ENCODE data around the gene LYST. TPM values are rescaled to one million over a fixed set of nuclear protein-coding genes. Genes with fewer than 3 reads are reported as not detected.

Gene LYST
- total RNA-seq (2022; extraction: Qiagen RNA extraction; ENCODE audit: low read depth), result 4.7 to 6.3 TPM (median 5.4 TPM) in 5 replicates

DNA sequence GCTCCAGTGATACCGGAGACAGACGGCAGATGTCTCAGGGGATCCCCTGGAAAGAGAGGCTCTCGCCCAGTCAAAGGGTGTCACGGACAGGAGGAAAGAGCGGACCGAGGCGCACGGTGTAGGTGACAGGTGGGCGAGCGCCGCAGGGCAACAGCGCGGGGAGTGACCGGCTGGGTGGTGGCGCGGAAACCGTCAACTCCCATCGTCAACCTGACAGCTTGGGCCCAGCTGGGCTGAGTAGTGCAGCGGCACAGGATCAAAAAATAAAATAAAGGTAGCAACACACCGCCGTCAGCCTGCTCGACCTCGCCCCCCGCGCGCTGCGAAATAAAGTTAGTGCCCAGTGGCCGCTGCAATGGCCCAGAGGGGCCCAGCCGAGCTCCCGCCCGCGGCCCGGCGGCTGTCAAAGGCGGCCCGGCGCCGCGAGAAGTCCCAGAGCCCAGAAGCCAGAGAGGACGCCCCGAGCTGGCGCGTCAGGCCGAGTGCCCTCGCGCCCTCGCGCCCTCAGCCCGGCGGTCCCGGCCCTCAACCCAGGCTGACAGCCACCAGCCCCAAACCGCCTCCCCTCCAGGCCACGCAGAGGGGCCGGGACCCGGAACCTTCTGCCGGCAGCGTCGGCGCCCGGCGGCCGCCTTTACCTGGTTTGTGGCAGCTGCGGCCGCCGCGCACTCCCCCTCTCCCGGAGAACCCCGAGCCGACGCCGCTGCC is at the start of gene LYST:
Gene LYST, minus strand, starts transcription at position 702 of the 708 bp plus-strand sequence. CDS start 36,489 bp downstream, outside the sequence.

GRCh38 chr1:235649368-235650163 is 217.1 kb downstream of the LYST start, which contains the start of gene GNG4:
GNG4 (minus strand) TSS chr1:235649784; CDS start chr1:235583838, 65,946 bp downstream.

Other genes with a start within 250 kb of the LYST start
- 14.0 to 21.0 TPM (median 15.4 TPM) in 5 replicates for gene GNG4, start 217.1 kb downstream of the LYST start, total RNA-seq (2022; extraction: Qiagen RNA extraction; ENCODE audit: low read depth)
- 4.9 to 9.2 TPM (median 7.1 TPM) in 5 replicates for gene NID1, start 198.2 kb upstream of the LYST start, total RNA-seq (2022; extraction: Qiagen RNA extraction; ENCODE audit: low read depth)

Measured in A549 treated with CpdA at 1 μM for 4 hours (cell line).